IPS-18c (cell line): ENCODE measurements around the gene ASAP2.

Source experiments
- H3K4me3 ChIP-seq: 2 replicates; pipeline ENCODE4 v1.7.0; 2013; ENCODE audit warnings: low read depth, mild to moderate bottlenecking, low read length, moderate library complexity; ENCODE audit not compliant: insufficient read depth
- H3K9me3 ChIP-seq: one replicate; pipeline ENCODE4 v1.6.1; 2013; ENCODE audit warnings: mild to moderate bottlenecking, low read length, moderate library complexity; ENCODE audit not compliant: control insufficient read depth, insufficient read depth

The ASAP2 gene

DNA sequence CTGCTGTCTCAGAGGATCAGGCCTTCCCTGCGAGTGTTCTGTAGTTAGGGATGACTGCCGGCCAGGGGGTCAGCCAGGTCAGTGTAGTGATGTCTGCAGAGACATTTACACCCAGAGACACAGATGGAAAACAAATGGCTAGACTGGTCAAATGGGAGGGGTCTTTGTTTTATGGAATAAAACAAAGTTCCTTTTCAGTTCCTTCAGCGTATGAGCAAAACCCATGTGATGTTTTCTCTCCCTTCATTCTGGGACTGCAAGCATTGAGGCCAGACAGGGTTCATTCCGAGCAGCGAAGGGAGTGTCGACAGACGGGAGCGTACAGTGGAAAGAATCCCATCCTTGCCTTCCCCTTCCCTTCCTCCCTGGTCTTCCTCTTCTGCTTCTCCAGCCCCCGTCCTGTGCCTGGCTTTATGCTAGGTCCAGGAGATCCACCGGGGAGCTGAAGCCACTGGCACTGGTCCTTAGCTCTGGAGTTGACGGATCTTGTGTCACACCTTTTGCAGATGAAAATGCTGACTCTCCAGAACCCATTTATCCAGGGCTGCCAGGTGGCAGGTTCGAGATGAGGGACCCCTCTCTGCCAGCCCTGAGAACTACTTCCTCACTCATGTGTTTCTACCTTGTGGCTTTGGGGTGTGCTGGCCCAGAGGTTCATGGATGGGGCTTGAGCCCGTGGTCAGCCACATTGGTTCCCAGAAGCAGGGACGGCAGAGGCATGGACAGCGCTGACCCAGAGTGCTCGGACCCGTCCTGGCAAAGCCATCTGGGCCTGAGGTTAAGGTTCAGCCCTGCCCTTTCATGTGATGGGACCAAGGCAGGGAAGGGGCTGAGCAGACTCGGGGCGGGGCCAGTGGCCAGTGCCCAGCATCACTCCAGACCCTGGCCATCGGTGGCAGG, 192.5 kb downstream of the ASAP2 start:
- no peaks in the 10 kb centered on the region for H3K9me3 ChIP-seq
- no peak overlapping the region for H3K4me3 ChIP-seq

DNA sequence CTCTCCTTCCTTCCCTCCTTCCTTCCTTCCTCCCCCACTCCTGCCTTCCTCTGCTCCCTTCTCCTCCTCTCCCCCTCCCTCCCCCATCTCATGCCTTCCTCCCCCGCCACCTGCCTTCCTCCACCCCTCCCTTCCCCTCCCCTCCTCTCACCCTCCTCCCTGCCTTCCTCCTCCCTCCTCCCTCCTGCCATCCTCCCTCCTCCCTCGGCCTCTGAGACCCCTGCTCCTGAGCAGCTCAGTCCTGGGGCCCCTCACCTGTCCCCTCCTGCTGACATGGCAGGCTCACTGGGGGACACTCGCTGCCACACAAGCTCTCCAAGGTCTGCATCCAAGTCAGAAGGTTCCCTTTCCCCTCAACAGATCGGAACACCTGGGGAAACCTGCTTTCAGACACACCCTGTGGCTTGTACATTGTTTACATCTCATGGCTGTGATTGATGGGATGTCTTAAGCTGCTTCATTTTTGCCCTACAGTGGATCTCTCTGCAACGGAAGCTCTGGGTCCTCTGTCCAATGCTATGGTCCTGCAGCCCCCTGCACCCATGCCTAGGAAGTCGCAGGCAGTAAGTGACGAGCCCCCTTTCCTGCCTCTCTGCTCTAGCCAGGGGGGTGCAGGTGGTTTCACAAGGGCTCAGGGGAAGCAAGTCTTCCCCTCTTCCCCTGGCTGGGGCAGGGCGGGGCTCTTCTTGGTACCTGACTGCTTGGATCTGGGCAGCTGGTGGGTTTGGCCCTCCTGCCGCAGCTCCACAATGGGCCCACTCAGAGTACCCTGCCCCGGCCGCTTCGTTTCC, 193.9 kb downstream of the ASAP2 start:
- no peak overlapping the region; the same call in 1 of the 2 replicates for H3K4me3 ChIP-seq
- H3K9me3 ChIP-seq, result no peaks in the 10 kb centered on the region

DNA sequence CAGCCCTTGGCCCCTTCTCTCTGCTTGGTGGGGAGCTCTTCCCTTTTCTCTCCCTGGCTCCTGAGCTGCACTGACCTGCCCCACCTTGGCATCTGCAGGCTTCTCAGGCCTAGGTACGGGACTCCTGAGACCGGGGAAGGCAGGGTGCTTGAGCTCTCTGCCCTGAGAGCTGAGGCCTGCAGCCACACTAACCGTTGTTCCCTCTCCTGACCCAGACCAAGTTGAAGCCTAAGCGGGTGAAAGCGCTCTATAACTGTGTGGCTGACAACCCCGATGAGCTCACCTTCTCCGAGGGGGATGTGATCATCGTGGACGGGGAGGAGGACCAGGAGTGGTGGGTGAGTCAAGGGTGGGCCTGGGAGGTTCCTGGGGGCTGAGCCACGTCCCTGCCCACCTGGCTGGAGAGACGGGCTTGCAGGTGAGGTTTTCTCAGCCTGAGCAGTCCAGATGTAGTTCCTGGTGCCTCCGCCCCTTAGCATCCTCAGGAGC, 194.5 kb downstream of the ASAP2 start:
- H3K4me3 ChIP-seq, result no peak overlapping the region
- H3K9me3 ChIP-seq, result no peaks in the 10 kb centered on the region

DNA sequence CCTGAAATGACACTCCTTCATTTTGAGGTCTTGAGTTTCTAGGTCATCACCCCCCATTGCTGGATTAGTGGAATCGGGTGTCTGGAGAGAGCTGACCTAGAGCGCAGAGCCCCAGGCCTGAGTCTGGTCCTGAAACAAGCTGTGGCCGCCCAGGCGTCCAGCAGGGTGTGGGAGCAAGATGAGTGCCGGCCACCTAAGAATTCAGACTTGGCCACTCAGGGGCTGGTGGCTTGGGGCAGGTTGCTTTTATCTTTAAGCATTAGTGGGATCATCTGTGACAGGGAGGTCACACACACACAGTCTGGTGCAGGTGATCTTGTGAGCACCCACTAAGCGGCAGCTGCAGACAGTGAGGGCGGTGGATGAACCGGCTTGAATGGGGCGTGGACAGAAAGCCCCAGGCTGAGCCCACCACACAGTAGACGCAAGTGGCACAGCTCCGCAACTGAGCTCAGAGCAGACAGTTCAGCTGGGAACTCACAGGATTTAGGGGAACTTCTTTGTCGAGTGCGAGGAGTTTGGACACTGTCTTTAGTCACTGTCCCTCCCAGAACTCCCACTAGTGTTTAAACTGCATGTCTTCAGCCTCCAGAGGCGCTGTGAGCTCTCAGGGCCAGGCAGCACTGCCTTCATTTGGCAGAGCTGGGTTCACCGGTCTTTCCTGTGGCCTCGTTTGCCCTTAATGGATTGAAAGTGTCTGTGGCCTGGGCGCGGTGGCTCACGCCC, 195.2 kb downstream of the ASAP2 start:
- H3K9me3 ChIP-seq, result no peaks in the 10 kb centered on the region

GRCh38 chr2:9403924-9404323, 197.3 kb downstream of the ASAP2 start:
- no peaks in the 10 kb centered on the region for H3K9me3 ChIP-seq

More for the DNA sequence above, 195.2 kb downstream of the ASAP2 start:
- no peak overlapping the region for H3K4me3 ChIP-seq

GRCh38 chr2:9404451-9404850, 197.8 kb downstream of the ASAP2 start:
- no peaks in the 10 kb centered on the region for H3K9me3 ChIP-seq
- H3K4me3 ChIP-seq, result no peak overlapping the region

More at GRCh38 chr2:9403924-9404323, 197.3 kb downstream of the ASAP2 start:
- H3K4me3 ChIP-seq, result no peak overlapping the region

- Histone ChIP-seq H3K9me3 (no peaks in the 10 kb centered on the region), H3K4me3 (no peak overlapping the region)
These were observed 199.0 kb downstream of the ASAP2 start for GRCh38 chr2:9405636-9406035.

DNA sequence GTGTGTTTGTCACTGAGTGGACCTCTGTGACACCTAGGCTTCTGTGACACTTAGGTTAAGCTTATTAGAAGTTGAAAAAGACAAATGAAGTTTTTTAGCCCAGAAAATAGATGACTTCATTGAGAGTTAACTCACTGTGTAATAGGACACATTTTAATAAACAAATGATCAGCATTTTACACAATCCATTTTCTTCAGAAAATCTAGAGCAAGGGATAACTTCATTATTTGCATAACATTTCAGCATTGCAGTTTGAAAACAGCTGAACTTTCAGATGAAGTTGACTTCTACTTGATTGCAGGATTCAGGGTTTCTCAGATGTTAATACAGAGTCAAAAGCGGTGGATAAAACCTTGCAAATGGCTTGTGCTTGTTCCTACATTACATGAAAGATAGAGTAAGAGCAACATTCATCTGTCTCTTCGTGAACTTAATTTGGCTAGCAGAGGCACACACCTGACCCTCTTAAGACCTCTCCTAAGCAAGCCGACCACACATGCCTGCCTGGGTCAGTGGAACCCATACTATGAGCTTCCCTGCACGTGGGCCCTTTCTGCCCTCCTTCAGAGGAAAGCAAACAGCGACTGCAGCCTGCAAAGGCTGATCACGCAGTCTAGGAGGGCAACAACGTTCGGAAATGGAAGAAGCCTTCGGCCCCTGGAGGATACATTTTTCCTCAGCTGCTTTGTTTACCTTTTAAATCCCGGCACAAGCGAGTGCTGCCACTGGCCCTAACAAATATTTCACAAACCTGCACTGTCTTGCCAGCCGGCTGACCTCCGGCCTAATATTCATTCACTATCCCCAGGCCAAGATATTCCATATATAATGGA, 200.1 kb downstream of the ASAP2 start:
- no peaks in the 10 kb centered on the region for H3K9me3 ChIP-seq

DNA sequence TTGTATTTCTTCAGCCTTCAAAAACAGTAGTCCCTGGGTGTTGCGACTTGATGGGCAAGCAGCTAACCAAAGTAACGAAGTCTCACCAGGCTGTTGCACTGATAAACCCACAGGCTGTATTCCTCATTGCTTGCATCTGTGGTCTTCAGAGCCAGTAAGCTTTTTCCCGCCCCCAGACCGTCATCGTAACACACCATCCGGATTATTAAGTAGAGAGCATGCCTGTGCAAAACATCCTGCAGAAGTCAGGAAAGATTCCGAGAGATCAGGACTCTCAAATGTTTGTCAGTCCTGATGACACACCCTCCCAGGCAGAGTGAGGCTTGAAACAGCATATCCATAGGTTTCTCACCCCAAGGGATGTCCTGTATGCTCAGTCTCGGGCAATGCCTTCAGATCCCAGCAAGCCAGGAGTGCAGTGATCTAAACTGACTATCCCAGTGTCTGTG, 200.8 kb downstream of the ASAP2 start:
- Histone ChIP-seq H3K4me3 (no peak overlapping the region), H3K9me3 (no peaks in the 10 kb centered on the region)

More for the DNA sequence above, 200.1 kb downstream of the ASAP2 start:
- no peak overlapping the region for H3K4me3 ChIP-seq

GRCh38 chr2:9408641-9409151, 202.1 kb downstream of the ASAP2 start:
- Histone ChIP-seq H3K9me3 (no peaks in the 10 kb centered on the region), H3K4me3 (no peak overlapping the region)

GRCh38 chr2:9410108-9410507, 203.5 kb downstream of the ASAP2 start:
- Histone ChIP-seq H3K4me3 (no peak overlapping the region), H3K9me3 (no peaks in the 10 kb centered on the region)

DNA sequence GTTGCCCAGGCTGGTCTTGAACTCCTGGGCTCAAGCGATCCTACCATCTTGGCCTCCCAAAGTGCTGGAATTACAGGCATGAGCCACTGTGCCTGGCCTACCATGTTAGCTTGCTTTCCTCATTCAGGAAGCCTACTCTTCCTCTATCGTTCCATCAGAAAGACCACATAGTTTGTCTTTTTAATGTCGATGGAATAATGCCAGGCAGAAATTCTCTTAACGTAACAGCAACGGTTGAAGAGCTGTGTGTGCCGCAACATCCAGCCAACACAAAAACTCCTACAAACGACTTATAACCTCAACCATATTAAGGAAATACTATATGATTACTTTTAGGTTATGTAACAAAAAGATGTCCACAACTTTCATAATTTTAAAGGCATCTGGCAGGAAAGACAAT, 206.2 kb downstream of the ASAP2 start:
- H3K9me3 ChIP-seq, result peaks cover 2% of the 10 kb centered on the region
- no peak overlapping the region for H3K4me3 ChIP-seq

- Histone ChIP-seq H3K9me3 (peaks cover 2% of the 10 kb centered on the region), H3K4me3 (no peak overlapping the region)
These were observed 209.0 kb downstream of the ASAP2 start for GRCh38 chr2:9415516-9416169.

GRCh38 chr2:9416267-9416961, 209.8 kb downstream of the ASAP2 start:
- Histone ChIP-seq H3K4me3 (no peak overlapping the region), H3K9me3 (peaks cover 2% of the 10 kb centered on the region)

DNA sequence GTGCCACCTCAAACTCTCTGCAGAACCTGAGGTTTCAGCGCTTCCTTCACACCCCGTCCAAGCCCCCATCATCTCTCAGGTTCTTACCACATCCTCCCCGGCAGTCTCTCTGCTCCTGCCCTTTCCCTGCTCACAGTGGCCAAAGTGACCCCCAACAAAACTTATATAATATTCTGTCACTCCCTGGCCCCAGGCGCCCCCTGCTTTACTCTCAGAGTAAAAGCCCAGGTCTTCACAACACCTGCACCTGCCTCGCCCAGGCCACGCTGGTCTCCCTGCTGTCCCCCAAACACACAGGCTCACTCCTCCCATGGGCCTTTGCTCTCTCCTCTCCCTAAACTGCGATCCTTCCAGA, 210.3 kb downstream of the ASAP2 start:
- peaks cover 2% of the 10 kb centered on the region for H3K9me3 ChIP-seq
- no peak overlapping the region for H3K4me3 ChIP-seq
